ENCODE measurements around the gene TMEM156.
"Not testable (repeated sequence)": the region's sequence is repeated elsewhere in the genome, so short reads cannot be mapped to it uniquely, and the experiment has no call there.

TMEM156 gene

GRCh38 chr4:38982361-38983095 is 49.7 kb downstream of the TMEM156 start:
- Mint-ChIP-seq H3K27ac (ENCODE audit: low read depth) (no peak overlapping the region), H3K4me1 (no peaks in the 10 kb centered on the region), H3K36me3 (ENCODE audit: insufficient read depth) (peaks cover 22% of the 10 kb centered on the region), H3K27me3 (no peaks in the 10 kb centered on the region), H3K4me3 (no peak overlapping the region), H3K9me3 (no peaks in the 10 kb centered on the region)
- no peak for ATAC-seq (replicated peaks; ENCODE audit: extremely low read depth, poor library complexity, severe bottlenecking)
- DNase-seq (ENCODE audit: low spot score in 2 of 2): no peak

GRCh38 chr4:38980903-38981676 is 51.1 kb downstream of the TMEM156 start:
- DNase-seq (ENCODE audit: low spot score in 2 of 2): no peak
- Mint-ChIP-seq H3K27ac (ENCODE audit: low read depth) (no peak overlapping the region), H3K9me3 (no peaks in the 10 kb centered on the region), H3K36me3 (ENCODE audit: insufficient read depth) (peaks cover 21% of the 10 kb centered on the region), H3K4me1 (no peaks in the 10 kb centered on the region), H3K4me3 (no peak overlapping the region), H3K27me3 (no peaks in the 10 kb centered on the region)
- ATAC-seq (replicated peaks; ENCODE audit: extremely low read depth, poor library complexity, severe bottlenecking): no peak

DNA sequence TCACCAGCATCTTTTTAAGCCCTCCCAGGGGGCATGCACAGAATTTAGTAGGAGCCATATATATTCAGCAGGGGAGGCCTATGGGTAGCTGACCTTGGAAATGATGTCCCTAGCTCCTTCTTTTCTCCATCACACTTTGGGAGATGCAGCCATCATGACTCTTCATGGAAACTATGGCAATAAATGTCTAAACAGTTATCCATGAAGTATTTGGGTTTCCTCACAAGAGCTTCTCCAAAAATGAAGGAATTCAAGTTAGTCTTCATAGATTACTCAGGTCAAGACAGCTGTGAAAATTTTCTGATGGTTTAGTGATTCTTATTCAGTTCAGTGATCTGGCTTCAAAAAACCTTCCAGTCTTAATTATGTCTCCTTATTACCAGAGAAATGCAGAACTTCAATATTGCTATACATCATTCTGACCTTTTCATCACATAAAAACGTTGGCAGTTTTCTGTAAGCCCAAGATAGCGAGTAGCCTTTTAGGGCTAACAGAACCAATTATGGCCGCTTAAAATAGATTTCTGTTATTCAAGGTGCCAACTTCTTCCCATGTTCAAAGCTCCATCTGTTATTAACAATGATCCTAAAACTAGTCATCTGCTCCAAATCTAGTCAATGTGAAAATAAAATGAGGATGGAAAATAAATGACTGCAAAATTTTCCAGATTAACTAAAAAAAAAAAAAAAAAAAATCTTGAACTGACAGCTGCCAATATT is 52.5 kb downstream of the TMEM156 start:
- Mint-ChIP-seq H3K27ac (ENCODE audit: low read depth) (no peak overlapping the region), H3K9me3 (no peaks in the 10 kb centered on the region), H3K4me1 (no peaks in the 10 kb centered on the region), H3K36me3 (ENCODE audit: insufficient read depth) (peaks cover 19% of the 10 kb centered on the region), H3K27me3 (no peaks in the 10 kb centered on the region), H3K4me3 (no peak overlapping the region)
- DNase-seq (ENCODE audit: low spot score in 2 of 2) (no peak), ATAC-seq (replicated peaks; ENCODE audit: extremely low read depth, poor library complexity, severe bottlenecking) (no peak)

DNA sequence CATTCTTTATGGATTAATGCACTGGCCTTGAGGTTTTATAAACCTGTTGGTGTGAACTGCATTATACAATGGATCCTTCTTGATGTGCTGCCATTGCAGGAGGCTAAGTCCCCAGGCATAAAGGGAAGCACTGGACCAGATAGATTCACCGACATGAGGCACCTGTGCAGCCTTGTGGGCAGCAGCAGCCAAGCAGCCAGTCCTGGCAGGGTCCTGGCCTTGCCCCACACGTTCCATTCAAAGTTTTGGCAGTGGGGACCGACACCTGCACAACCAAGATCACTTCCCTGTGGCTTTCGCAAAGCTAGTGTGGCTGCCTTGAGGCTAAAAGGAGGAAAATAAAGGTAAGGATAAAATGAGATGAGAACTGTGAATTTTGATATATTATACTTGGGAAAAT is 53.1 kb downstream of the TMEM156 start:
- no peaks in the 10 kb centered on the region for H3K4me1 Mint-ChIP-seq
- DNase-seq (ENCODE audit: low spot score in 2 of 2) (no peak), ATAC-seq (replicated peaks; ENCODE audit: extremely low read depth, poor library complexity, severe bottlenecking) (no peak)
- no peak overlapping the region for H3K4me3 Mint-ChIP-seq
- no peaks in the 10 kb centered on the region for H3K27me3 Mint-ChIP-seq
- no peaks in the 10 kb centered on the region for H3K9me3 Mint-ChIP-seq
- H3K27ac Mint-ChIP-seq (ENCODE audit: low read depth): no peak overlapping the region
- peaks cover 16% of the 10 kb centered on the region for H3K36me3 Mint-ChIP-seq (ENCODE audit: insufficient read depth)

DNA sequence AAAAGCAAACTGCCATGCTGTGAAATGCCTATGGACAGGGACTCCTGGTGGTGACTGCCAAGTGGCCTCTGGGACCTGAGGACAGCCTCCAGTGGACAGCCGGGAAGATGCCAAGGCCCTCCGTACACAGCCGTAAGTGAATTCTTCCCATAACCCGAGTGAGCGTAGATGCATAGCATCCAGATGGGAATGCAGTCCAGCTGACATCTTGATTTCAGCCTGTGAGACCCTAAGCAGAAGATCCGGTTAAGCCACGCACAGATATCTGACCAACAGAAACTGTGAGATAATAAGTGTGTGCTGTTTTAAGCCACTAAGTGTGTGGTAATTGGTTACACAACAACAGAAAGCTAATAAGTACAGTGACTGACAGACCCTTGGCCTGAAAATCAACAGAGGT is 55.9 kb downstream of the TMEM156 start:
- Mint-ChIP-seq H3K36me3 (ENCODE audit: insufficient read depth) (peaks cover 12% of the 10 kb centered on the region), H3K4me3 (no peak overlapping the region), H3K27ac (ENCODE audit: low read depth) (no peak overlapping the region), H3K27me3 (no peaks in the 10 kb centered on the region), H3K4me1 (no peaks in the 10 kb centered on the region), H3K9me3 (no peaks in the 10 kb centered on the region)
- DNase-seq (ENCODE audit: low spot score in 2 of 2) (no peak), ATAC-seq (replicated peaks; ENCODE audit: extremely low read depth, poor library complexity, severe bottlenecking) (no peak)

GRCh38 chr4:38968668-38969067 is 63.5 kb downstream of the TMEM156 start:
- Mint-ChIP-seq H3K27ac (ENCODE audit: low read depth) (peak overlapping the region; percentile 59), H3K36me3 (ENCODE audit: insufficient read depth) (peaks cover 34% of the 10 kb centered on the region), H3K4me1 (no peaks in the 10 kb centered on the region), H3K27me3 (no peaks in the 10 kb centered on the region), H3K4me3 (no peak overlapping the region), H3K9me3 (no peaks in the 10 kb centered on the region)
- ATAC-seq (replicated peaks; ENCODE audit: extremely low read depth, poor library complexity, severe bottlenecking) (no peak), DNase-seq (ENCODE audit: low spot score in 2 of 2) (no peak)

DNA sequence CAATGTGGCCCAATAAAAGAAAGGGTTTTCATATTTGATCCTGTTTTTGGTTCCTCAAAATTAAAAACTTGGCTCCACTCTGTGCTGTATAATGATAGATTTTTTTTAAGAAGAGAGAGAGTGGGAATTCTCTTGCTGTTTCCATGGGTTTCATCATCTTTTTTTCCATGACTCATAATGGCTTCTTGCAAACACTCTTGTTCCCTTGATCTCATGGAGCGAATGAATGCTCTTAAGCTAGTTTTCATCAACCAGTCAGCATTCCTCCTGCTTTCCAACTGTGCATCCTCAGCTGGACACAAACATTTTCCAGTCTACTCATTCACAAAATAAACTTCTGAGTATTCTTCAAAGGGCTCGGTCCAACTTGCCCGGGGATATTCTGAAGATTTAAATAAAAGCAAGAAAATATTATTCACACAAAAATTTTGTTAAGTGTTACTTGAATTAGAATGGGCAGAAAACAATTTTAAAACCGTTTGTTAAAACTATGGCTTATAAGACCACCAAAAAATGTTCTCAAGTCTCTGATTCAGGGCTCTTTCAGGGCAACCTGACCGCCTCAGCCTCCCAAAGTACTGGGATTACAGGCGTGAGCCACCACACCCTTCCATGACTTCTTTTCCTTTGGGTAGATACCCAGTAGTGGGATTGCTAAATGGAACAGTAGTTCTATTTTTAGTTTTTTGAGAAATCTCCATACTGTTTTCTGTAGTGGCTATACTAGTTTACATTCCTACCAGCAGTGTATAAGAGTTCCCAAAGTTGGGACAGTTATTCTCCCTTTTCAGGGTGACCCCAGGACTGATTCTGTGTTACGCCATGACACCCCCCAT is 64.7 kb downstream of the TMEM156 start:
- Mint-ChIP-seq H3K36me3 (ENCODE audit: insufficient read depth) (peaks cover 34% of the 10 kb centered on the region), H3K4me3 (no peak overlapping the region), H3K27ac (ENCODE audit: low read depth) (no peak overlapping the region)

GRCh38 chr4:38965866-38966265 is 66.3 kb downstream of the TMEM156 start:
- ATAC-seq (replicated peaks; ENCODE audit: extremely low read depth, poor library complexity, severe bottlenecking): no peak
- peaks cover 6% of the 10 kb centered on the region for H3K9me3 Mint-ChIP-seq
- H3K27me3 Mint-ChIP-seq: no peaks in the 10 kb centered on the region
- no peak overlapping the region for H3K4me3 Mint-ChIP-seq
- no peak for DNase-seq (ENCODE audit: low spot score in 2 of 2)
- H3K27ac Mint-ChIP-seq (ENCODE audit: low read depth): no peak overlapping the region
- no peaks in the 10 kb centered on the region for H3K4me1 Mint-ChIP-seq
- H3K36me3 Mint-ChIP-seq (ENCODE audit: insufficient read depth): peaks cover 32% of the 10 kb centered on the region

More for the DNA sequence above, 64.7 kb downstream of the TMEM156 start:
- no peak for DNase-seq (ENCODE audit: low spot score in 2 of 2)
- H3K9me3 Mint-ChIP-seq: no peaks in the 10 kb centered on the region
- H3K4me1 Mint-ChIP-seq: no peaks in the 10 kb centered on the region
- ATAC-seq (replicated peaks; ENCODE audit: extremely low read depth, poor library complexity, severe bottlenecking): no peak
- no peaks in the 10 kb centered on the region for H3K27me3 Mint-ChIP-seq

GRCh38 chr4:38964942-38965775 is 67.0 kb downstream of the TMEM156 start:
- Mint-ChIP-seq H3K9me3 (peaks cover 6% of the 10 kb centered on the region), H3K27ac (ENCODE audit: low read depth) (no peak overlapping the region)

DNA sequence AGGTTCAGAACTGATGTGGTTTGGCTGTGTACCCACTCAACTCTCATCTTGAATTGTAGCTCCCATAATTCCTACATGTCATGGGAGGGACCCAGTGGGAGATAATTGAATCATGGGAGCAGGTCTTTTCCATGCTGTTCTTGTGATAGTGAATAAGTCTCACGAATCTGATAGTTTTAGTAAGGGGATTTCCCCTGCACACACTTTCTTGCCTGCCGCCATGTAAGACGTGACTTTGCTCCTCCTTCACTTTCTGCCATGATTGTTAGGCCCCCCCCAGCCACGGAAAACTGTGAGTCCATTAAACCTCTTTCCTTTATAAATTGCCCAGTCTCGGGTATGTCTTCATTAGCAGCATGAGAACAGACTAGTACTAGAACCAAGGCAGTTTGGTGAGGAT is 73.0 kb downstream of the TMEM156 start:
- not testable (repeated sequence) for H3K36me3 Mint-ChIP-seq (ENCODE audit: insufficient read depth); H3K4me1 Mint-ChIP-seq; H3K4me3 Mint-ChIP-seq; H3K27ac Mint-ChIP-seq (ENCODE audit: low read depth); DNase-seq (ENCODE audit: low spot score in 2 of 2); H3K9me3 Mint-ChIP-seq; ATAC-seq (replicated peaks; ENCODE audit: extremely low read depth, poor library complexity, severe bottlenecking)
- H3K27me3 Mint-ChIP-seq: peaks cover 23% of the 10 kb centered on the region

More at GRCh38 chr4:38964942-38965775, 67.0 kb downstream of the TMEM156 start:
- no peaks in the 10 kb centered on the region for H3K4me1 Mint-ChIP-seq
- peaks cover 26% of the 10 kb centered on the region for H3K36me3 Mint-ChIP-seq (ENCODE audit: insufficient read depth)
- no peaks in the 10 kb centered on the region for H3K27me3 Mint-ChIP-seq
- ATAC-seq (replicated peaks; ENCODE audit: extremely low read depth, poor library complexity, severe bottlenecking) (no peak), DNase-seq (ENCODE audit: low spot score in 2 of 2) (no peak)
- no peak overlapping the region for H3K4me3 Mint-ChIP-seq

DNA sequence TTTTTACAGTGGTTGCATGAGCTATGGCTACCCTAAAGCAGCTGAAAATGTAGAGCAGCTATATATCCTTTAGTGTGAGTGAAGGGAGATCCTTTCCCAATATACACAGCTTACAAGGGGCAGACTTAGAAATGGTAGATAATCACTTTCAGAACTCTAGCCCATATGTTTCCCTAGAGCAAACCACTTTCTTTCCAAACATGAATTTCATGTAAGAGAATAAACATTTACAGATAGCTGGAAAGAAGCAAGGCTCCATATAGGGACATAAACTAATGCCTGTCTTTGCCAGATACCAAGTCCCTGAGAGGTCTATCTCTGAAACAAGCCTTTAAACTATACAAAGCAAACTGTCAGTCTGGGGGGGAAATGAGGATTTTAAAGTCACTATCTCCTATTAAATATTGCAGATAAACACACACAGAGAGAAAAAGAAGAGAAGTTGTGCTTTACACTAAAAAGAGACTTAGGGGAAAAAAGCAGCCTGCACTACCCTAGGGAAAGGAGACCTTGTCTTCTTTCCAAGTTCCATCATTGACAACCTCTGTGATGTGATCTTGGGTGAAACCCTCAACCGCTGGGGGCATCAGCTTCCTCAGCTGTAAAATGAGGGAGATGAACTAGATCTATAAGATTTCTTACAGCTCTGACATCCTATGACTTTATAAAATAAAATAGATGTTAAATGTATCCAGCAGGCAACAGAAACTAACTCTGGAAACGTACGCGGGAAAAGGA is 73.6 kb downstream of the TMEM156 start:
- H3K9me3 Mint-ChIP-seq: peaks cover 6% of the 10 kb centered on the region
- H3K4me3 Mint-ChIP-seq: no peak overlapping the region
- H3K27ac Mint-ChIP-seq (ENCODE audit: low read depth): no peak overlapping the region
- ATAC-seq (replicated peaks; ENCODE audit: extremely low read depth, poor library complexity, severe bottlenecking) (no peak), DNase-seq (ENCODE audit: low spot score in 2 of 2) (no peak)
- H3K4me1 Mint-ChIP-seq: no peaks in the 10 kb centered on the region
- H3K36me3 Mint-ChIP-seq (ENCODE audit: insufficient read depth): no peaks in the 10 kb centered on the region
- H3K27me3 Mint-ChIP-seq: peaks cover 29% of the 10 kb centered on the region
